K562 (cell line): ENCODE data around the gene COX4I2. TPM values are rescaled to one million over a fixed set of nuclear protein-coding genes. Genes with fewer than 3 reads are reported as not detected.

Experiments
- BRD9 ChIP-seq: fragments of 450-650 bp; IDR thresholded peaks from 2 replicates; pipeline ENCODE4 v1.6.1; 2018; ENCODE audit warnings: low read depth; ENCODE audit not compliant: partially characterized antibody
- HSF4 ChIP-seq: fragments of 250-450 bp; sonication (Bioruptor Pico); IDR thresholded peaks from 2 replicates; pipeline ENCODE4 v2.1.2; 2022; ENCODE audit warnings: mild to moderate bottlenecking, moderate library complexity, borderline replicate concordance
- SMAD1 ChIP-seq: fragments of 150-350 bp; IDR thresholded peaks from 2 replicates; pipeline ENCODE4 v1.6.1; 2014; ENCODE audit warnings: low read length, low read depth; ENCODE audit not compliant: partially characterized antibody
- SNRNP70 ChIP-seq: fragments of 200-400 bp; formaldehyde crosslinking; optimal IDR thresholded peaks from 2 replicates; pipeline ENCODE3; 2017; ENCODE audit warnings: low read depth, low read length
- TCF3 ChIP-seq: sonication (generic); formaldehyde crosslinking; IDR thresholded peaks from 2 replicates; pipeline ENCODE4 v1.4.0; 2020; ENCODE audit warnings: mild to moderate bottlenecking, missing genetic modification reagents
- ZBTB2 ChIP-seq: fragments of 450-650 bp; IDR thresholded peaks from 2 replicates; pipeline ENCODE4 v1.6.1; 2016; ENCODE audit warnings: antibody characterized with exemption
- ZNF280B ChIP-seq: fragments of 250-450 bp; sonication (Bioruptor Pico); IDR thresholded peaks from 2 replicates; pipeline ENCODE4 v1.5.1; 2021; ENCODE audit warnings: mild to moderate bottlenecking
- polyA plus RNA-seq, 8 experiments: library from polyadenylated mRNA; depleted of rRNA in 4 of 8; stranded (reverse) in 5 of 8; unstranded in 3 of 8; fragments of >200 nt; fragmentation: Nextera tagmentation in 2 of 8; fragmentation: Illumina TruSeq in 1 of 8; extraction: Ambion mirVana in 2 of 8; extraction: Trizol in 1 of 8; gene quantifications; 2 replicates each; pipeline versions ENCODE4 v1.2.1 to v1.2.3, GENCODE V29; 2011 to 2014; ENCODE audit warnings: inconsistent platforms in 1 of 8, missing spikeins in 1 of 8
- total RNA-seq, 7 experiments: library from RNA; depleted of rRNA in 6 of 7; stranded (reverse); fragments of >200 nt in 6 of 7; fragmentation: Illumina TruSeq in 2 of 7; extraction: Trizol in 2 of 7; gene quantifications; 2 replicates each; pipeline versions ENCODE4 v1.2.1 to v1.2.3, GENCODE V29; 2011 to 2021; ENCODE audit warnings: low replicate concordance in 1 of 7
- TF ChIP-seq, protein P1 (sequence below): fragments of 200-400 bp; formaldehyde crosslinking; IDR thresholded peaks from 2 replicates; pipeline ENCODE4 v1.6.1; 2017; ENCODE audit warnings: mild to moderate bottlenecking, low read depth, low read length, moderate library complexity
- TF ChIP-seq, protein P2 (sequence below): fragments of 250-450 bp; sonication (Bioruptor Pico); IDR thresholded peaks from 2 replicates; pipeline ENCODE4 v1.4.0; 2020; ENCODE audit warnings: mild to moderate bottlenecking, moderate library complexity
- TF ChIP-seq, protein P3 (sequence below), 2 experiments: fragments of 150-350 bp in 1 of 2; IDR thresholded peaks; 2 replicates each; pipeline ENCODE4 v1.6.1; 2012 to 2016; ENCODE audit warnings: low read depth in 2 of 2, low read length in 2 of 2, mild to moderate bottlenecking in 1 of 2, moderate library complexity in 1 of 2
- TF ChIP-seq, protein P4 (sequence below): fragments of 250-450 bp; sonication (Bioruptor Pico); IDR thresholded peaks from 2 replicates; pipeline ENCODE4 v1.8.0; 2021; ENCODE audit warnings: moderate library complexity, mild to moderate bottlenecking, inconsistent platforms

COX4I2 gene
- total and polyA plus RNA-seq, 9 of the 15 experiments (the other 6 are each of a cell fraction or from before 2014, with no cell fraction given): not detected

DNA sequence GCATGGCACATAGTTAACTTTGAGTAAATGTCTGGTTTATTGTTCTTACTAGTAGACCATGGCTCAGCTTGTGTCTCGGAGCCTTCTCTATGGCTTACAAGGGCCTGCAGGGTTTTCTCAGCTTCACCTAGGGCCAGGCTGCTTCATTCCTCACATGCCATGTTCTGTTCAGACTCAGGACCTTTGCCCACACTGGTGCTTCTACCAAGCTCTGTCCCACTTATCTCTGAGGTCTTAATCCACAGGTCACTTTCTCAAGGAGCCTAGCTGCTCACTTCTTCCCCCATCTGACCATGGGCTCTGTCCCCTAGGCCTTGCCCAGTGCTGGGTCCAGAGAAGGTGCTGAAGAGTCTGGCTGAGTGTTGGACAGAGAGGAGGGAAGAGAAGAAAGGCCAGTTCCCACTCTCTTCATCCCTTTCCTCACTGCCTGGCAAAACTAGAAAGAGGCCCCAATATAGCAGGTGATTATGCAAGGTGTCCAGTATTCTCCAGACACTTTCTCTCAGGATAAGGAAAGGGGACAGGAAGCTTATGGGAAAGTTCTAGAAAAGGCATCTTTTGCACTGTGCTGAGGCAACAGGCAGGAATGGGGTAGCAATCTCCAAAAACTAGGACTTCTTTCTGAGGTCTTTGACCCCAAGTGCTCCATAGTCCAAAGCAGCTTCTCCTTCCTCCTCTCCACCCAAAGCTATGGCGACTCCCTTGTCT is 40.0 kb downstream of the COX4I2 start (continued):
- TF ChIP-seq, protein P1, sequence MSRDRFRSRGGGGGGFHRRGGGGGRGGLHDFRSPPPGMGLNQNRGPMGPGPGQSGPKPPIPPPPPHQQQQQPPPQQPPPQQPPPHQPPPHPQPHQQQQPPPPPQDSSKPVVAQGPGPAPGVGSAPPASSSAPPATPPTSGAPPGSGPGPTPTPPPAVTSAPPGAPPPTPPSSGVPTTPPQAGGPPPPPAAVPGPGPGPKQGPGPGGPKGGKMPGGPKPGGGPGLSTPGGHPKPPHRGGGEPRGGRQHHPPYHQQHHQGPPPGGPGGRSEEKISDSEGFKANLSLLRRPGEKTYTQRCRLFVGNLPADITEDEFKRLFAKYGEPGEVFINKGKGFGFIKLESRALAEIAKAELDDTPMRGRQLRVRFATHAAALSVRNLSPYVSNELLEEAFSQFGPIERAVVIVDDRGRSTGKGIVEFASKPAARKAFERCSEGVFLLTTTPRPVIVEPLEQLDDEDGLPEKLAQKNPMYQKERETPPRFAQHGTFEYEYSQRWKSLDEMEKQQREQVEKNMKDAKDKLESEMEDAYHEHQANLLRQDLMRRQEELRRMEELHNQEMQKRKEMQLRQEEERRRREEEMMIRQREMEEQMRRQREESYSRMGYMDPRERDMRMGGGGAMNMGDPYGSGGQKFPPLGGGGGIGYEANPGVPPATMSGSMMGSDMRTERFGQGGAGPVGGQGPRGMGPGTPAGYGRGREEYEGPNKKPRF: no peak
- TF ChIP-seq HSF4 (CRISPR knock-in tag) (0 out of 2 replicates have a peak, but pooled peaks have one; percentile 7), ZBTB2 (no peak), SNRNP70 (no peak), SMAD1 (no peak), BRD9 (no peak), ZNF280B (CRISPR knock-in tag) (no peak), TCF3 (CRISPR knock-in tag) (no peak)
- TF ChIP-seq, protein P2, sequence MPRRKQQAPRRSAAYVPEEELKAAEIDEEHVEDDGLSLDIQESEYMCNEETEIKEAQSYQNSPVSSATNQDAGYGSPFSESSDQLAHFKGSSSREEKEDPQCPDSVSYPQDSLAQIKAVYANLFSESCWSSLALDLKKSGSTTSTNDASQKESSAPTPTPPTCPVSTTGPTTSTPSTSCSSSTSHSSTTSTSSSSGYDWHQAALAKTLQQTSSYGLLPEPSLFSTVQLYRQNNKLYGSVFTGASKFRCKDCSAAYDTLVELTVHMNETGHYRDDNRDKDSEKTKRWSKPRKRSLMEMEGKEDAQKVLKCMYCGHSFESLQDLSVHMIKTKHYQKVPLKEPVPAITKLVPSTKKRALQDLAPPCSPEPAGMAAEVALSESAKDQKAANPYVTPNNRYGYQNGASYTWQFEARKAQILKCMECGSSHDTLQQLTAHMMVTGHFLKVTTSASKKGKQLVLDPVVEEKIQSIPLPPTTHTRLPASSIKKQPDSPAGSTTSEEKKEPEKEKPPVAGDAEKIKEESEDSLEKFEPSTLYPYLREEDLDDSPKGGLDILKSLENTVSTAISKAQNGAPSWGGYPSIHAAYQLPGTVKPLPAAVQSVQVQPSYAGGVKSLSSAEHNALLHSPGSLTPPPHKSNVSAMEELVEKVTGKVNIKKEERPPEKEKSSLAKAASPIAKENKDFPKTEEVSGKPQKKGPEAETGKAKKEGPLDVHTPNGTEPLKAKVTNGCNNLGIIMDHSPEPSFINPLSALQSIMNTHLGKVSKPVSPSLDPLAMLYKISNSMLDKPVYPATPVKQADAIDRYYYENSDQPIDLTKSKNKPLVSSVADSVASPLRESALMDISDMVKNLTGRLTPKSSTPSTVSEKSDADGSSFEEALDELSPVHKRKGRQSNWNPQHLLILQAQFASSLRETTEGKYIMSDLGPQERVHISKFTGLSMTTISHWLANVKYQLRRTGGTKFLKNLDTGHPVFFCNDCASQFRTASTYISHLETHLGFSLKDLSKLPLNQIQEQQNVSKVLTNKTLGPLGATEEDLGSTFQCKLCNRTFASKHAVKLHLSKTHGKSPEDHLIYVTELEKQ (CRISPR knock-in tag): peak; percentile 43; the same call in 1 of the 2 replicates
- TF ChIP-seq, protein P3, sequence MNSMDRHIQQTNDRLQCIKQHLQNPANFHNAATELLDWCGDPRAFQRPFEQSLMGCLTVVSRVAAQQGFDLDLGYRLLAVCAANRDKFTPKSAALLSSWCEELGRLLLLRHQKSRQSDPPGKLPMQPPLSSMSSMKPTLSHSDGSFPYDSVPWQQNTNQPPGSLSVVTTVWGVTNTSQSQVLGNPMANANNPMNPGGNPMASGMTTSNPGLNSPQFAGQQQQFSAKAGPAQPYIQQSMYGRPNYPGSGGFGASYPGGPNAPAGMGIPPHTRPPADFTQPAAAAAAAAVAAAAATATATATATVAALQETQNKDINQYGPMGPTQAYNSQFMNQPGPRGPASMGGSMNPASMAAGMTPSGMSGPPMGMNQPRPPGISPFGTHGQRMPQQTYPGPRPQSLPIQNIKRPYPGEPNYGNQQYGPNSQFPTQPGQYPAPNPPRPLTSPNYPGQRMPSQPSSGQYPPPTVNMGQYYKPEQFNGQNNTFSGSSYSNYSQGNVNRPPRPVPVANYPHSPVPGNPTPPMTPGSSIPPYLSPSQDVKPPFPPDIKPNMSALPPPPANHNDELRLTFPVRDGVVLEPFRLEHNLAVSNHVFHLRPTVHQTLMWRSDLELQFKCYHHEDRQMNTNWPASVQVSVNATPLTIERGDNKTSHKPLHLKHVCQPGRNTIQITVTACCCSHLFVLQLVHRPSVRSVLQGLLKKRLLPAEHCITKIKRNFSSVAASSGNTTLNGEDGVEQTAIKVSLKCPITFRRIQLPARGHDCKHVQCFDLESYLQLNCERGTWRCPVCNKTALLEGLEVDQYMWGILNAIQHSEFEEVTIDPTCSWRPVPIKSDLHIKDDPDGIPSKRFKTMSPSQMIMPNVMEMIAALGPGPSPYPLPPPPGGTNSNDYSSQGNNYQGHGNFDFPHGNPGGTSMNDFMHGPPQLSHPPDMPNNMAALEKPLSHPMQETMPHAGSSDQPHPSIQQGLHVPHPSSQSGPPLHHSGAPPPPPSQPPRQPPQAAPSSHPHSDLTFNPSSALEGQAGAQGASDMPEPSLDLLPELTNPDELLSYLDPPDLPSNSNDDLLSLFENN (IDR thresholded peaks at IDR 0.05; ENCODE audit: low read depth in 2 of 2, low read length in 2 of 2): no peak
- TF ChIP-seq, protein P4, sequence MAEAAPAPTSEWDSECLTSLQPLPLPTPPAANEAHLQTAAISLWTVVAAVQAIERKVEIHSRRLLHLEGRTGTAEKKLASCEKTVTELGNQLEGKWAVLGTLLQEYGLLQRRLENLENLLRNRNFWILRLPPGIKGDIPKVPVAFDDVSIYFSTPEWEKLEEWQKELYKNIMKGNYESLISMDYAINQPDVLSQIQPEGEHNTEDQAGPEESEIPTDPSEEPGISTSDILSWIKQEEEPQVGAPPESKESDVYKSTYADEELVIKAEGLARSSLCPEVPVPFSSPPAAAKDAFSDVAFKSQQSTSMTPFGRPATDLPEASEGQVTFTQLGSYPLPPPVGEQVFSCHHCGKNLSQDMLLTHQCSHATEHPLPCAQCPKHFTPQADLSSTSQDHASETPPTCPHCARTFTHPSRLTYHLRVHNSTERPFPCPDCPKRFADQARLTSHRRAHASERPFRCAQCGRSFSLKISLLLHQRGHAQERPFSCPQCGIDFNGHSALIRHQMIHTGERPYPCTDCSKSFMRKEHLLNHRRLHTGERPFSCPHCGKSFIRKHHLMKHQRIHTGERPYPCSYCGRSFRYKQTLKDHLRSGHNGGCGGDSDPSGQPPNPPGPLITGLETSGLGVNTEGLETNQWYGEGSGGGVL (CRISPR knock-in tag): no peak
